BJ (cell line): ENCODE data around the gene RPL18. TPM values are rescaled to one million over a fixed set of nuclear protein-coding genes. Genes with fewer than 3 reads are reported as not detected.
A peak's percentile ranks its signal among the peaks of the same experiment; 100 is the strongest.

Source experiments
- CTCF ChIA-PET: fragments of 350-600 bp; formaldehyde crosslinking; extraction: SDS; loops from one replicate; lab custom pipeline; 2021; ENCODE audit warnings: antibody characterized with exemption, inconsistent platforms; lab: Yijun Ruan, JAX
- POLR2A ChIA-PET: fragments of 300-600 bp; sonication (Branson Sonifier 250); formaldehyde crosslinking; extraction: SDS; loops from one replicate; lab custom pipeline; 2021; ENCODE audit warnings: antibody characterized with exemption; lab: Charles Lee
- DNase-seq: peaks from one replicate; pipeline ENCODE4 v3.0.0-alpha.2; 2011; ENCODE audit warnings: low read depth
- H3K27me3 ChIP-seq: 2 replicates; pipeline ENCODE4 v1.6.0; 2011; ENCODE audit warnings: low read length; ENCODE audit not compliant: control insufficient read depth, insufficient read depth
- H3K36me3 ChIP-seq: 2 replicates; pipeline ENCODE4 v1.5.1; 2011; ENCODE audit warnings: low read length; ENCODE audit not compliant: control insufficient read depth, insufficient read depth
- H3K4me3 ChIP-seq: 2 replicates; pipeline ENCODE4 v1.5.1; 2011; ENCODE audit warnings: low read depth, mild to moderate bottlenecking, control low read depth, low read length
- polyA plus RNA-seq: library from polyadenylated mRNA; depleted of rRNA; stranded (reverse); fragments of >200 nt; gene quantifications from 2 replicates; pipeline ENCODE4 v1.2.3, GENCODE V29; 2011
- TF ChIP-seq, protein P1 (sequence below): IDR thresholded peaks from 2 replicates; pipeline ENCODE4 v1.5.1; 2011; ENCODE audit warnings: low read depth, mild to moderate bottlenecking, control low read depth, inconsistent platforms, low read length, moderate library complexity; ENCODE audit not compliant: insufficient read depth

The RPL18 gene
- polyA plus RNA-seq, 1 experiment: 1,324 TPM

DNA sequence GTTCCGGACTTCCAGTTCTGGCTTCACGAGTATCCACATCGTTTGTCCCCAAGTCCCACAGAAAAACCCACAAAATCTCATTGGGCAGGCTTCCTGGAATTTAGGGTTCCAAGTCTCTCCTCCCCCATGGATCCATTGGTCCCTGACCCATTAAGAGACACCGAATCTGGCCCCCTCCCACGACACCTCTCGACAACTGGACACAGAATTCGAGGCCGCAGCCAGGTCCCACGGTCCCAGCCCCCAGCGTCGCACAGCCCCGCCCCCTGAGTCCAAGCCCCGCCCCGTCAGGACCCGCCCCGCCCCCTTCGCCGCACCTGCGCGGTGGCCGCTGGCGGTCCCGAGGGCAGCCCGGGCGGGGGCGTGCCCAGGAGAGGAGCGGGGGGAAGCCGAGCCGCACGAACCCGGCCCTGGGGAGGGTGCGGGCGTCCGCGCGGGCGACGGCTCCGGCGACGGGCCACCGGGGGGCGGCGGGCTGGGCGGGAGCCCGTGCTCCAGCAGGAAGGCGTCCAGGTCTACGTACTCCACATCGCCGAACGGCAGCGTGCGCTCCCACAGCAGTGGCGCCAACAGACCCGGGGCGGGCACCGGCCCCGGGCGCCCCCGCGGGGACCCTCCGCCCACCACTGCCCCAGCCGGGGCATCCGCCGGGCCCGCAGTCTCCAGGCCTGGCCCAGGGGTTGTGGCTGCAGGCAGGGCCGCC lies 16.4 kb upstream of the RPL18 start:
- CTCF ChIA-PET: no interaction called here
- Histone ChIP-seq H3K4me3 (peak overlapping the region; percentile 65), H3K36me3 (peaks cover 2% of the 10 kb centered on the region; the same call in 1 of the 2 replicates), H3K27me3 (peaks cover 4% of the 10 kb centered on the region; the same call in 1 of the 2 replicates)
- TF ChIP-seq, protein P1, sequence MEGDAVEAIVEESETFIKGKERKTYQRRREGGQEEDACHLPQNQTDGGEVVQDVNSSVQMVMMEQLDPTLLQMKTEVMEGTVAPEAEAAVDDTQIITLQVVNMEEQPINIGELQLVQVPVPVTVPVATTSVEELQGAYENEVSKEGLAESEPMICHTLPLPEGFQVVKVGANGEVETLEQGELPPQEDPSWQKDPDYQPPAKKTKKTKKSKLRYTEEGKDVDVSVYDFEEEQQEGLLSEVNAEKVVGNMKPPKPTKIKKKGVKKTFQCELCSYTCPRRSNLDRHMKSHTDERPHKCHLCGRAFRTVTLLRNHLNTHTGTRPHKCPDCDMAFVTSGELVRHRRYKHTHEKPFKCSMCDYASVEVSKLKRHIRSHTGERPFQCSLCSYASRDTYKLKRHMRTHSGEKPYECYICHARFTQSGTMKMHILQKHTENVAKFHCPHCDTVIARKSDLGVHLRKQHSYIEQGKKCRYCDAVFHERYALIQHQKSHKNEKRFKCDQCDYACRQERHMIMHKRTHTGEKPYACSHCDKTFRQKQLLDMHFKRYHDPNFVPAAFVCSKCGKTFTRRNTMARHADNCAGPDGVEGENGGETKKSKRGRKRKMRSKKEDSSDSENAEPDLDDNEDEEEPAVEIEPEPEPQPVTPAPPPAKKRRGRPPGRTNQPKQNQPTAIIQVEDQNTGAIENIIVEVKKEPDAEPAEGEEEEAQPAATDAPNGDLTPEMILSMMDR: no peak
- DNase-seq: no peak
- POLR2A ChIA-PET: no interaction called here

- H3K36me3 ChIP-seq: peaks cover 2% of the 10 kb centered on the region; the same call in 1 of the 2 replicates
- peak overlapping the region; percentile 65 for H3K4me3 ChIP-seq
- peaks cover 1% of the 10 kb centered on the region; the same call in 1 of the 2 replicates for H3K27me3 ChIP-seq
- POLR2A ChIA-PET: interaction anchor here (1.0 kb wide), 1 partner anchor 15 kb away, joined by 3 read pairs; the partner anchor contains the start of genes RPL18 and SPHK2
- TF ChIP-seq, protein P1: no peak
- CTCF ChIA-PET: interaction anchor here (1.4 to 2.3 kb wide), 2 partner anchors 11 kb away, joined by 6 to 9 read pairs; partner anchors contain the start of gene CA11
- DNase-seq: peak; percentile 66
These were observed 15.7 kb upstream of the RPL18 start for GRCh38 chr19:48634424-48635262.

- ChIA-PET POLR2A (interaction anchor here (1.0 kb wide), 1 partner anchor 15 kb away, joined by 3 read pairs; the partner anchor contains the start of genes RPL18 and SPHK2), CTCF (interaction anchor here (1.4 to 2.3 kb wide), 2 partner anchors 10 to 12 kb away, joined by 6 to 9 read pairs; partner anchors contain the start of gene CA11)
These were observed 15.0 kb upstream of the RPL18 start for GRCh38 chr19:48634036-48634342.

GRCh38 chr19:48633148-48634035 lies 14.4 kb upstream of the RPL18 start:
- ChIA-PET POLR2A (interaction anchor here (1.0 kb wide), 1 partner anchor 14 kb away, joined by 3 read pairs; the partner anchor contains the start of genes RPL18 and SPHK2), CTCF (interaction anchor here (0.6 to 2.3 kb wide), 5 partner anchors 10 to 242 kb away, joined by 3 to 9 read pairs (median 5); partner anchors contain the start of genes CA11 and KDELR1)
- no peak for DNase-seq
- TF ChIP-seq, protein P1: no peak
- H3K27me3 ChIP-seq: no peaks in the 10 kb centered on the region
- no peak overlapping the region for H3K4me3 ChIP-seq
- peaks cover 4% of the 10 kb centered on the region; the same call in 1 of the 2 replicates for H3K36me3 ChIP-seq

More at GRCh38 chr19:48634036-48634342, 15.0 kb upstream of the RPL18 start:
- peaks cover 4% of the 10 kb centered on the region; the same call in 1 of the 2 replicates for H3K36me3 ChIP-seq
- TF ChIP-seq, protein P1: no peak
- H3K4me3 ChIP-seq: peak overlapping the region; percentile 20
- no peak for DNase-seq
- no peaks in the 10 kb centered on the region; the same call in 1 of the 2 replicates for H3K27me3 ChIP-seq
